ENCODE measurements around the gene CCL8. TPM values are rescaled to one million over a fixed set of nuclear protein-coding genes. Genes with fewer than 3 reads are reported as not detected.

CCL8 gene
- total and polyA plus RNA-seq, 7 donors = 1.6 to 12.5 (median 4.5) TPM; not detected in 3

GRCh38 chr17:34370376-34370996, 51.3 kb downstream of the CCL8 start:
- 85 to 91% methylated on average over 5 of the region's 5 CpGs for WGBS, 2 donors
- TF ChIP-seq EP300 (IDR thresholded peaks at IDR 0.05) = no peak
- TF ChIP-seq, protein P1, sequence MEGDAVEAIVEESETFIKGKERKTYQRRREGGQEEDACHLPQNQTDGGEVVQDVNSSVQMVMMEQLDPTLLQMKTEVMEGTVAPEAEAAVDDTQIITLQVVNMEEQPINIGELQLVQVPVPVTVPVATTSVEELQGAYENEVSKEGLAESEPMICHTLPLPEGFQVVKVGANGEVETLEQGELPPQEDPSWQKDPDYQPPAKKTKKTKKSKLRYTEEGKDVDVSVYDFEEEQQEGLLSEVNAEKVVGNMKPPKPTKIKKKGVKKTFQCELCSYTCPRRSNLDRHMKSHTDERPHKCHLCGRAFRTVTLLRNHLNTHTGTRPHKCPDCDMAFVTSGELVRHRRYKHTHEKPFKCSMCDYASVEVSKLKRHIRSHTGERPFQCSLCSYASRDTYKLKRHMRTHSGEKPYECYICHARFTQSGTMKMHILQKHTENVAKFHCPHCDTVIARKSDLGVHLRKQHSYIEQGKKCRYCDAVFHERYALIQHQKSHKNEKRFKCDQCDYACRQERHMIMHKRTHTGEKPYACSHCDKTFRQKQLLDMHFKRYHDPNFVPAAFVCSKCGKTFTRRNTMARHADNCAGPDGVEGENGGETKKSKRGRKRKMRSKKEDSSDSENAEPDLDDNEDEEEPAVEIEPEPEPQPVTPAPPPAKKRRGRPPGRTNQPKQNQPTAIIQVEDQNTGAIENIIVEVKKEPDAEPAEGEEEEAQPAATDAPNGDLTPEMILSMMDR (IDR thresholded peaks at IDR 0.05) = no peak
- no peak for TF ChIP-seq POLR2A (IDR thresholded peaks at IDR 0.05)
- TF ChIP-seq POLR2AphosphoS5 (IDR thresholded peaks at IDR 0.05) = no peak
- no peaks in the 10 kb centered on the region for H3K36me3 ChIP-seq

GRCh38 chr17:34370997-34371395, 51.8 kb downstream of the CCL8 start:
- H3K4me1 ChIP-seq = peaks cover 0 to 10% (median 3%) of the 10 kb centered on the region in 4 donors

More at GRCh38 chr17:34370376-34370996, 51.3 kb downstream of the CCL8 start:
- Histone ChIP-seq H3K4me1 (peaks cover 0 to 10% (median 3%) of the 10 kb centered on the region in 4 donors), H3K4me3 (no peak overlapping the region), H3K27ac (no peak overlapping the region), H3K9me3 (no peaks in the 10 kb centered on the region), H3K27me3 (peaks cover 0 to 3% (median 0%) of the 10 kb centered on the region in 3 donors)
- intact Hi-C loops (cut with DNase I) = no loop called here
- DNase-seq = no peak

More at GRCh38 chr17:34370997-34371395, 51.8 kb downstream of the CCL8 start:
- Histone ChIP-seq H3K27ac (no peak overlapping the region), H3K9me3 (no peaks in the 10 kb centered on the region), H3K4me3 (no peak overlapping the region), H3K27me3 (peaks cover 0 to 3% (median 0%) of the 10 kb centered on the region in 3 donors), H3K36me3 (no peaks in the 10 kb centered on the region)
- TF ChIP-seq POLR2A (IDR thresholded peaks at IDR 0.05) (no peak), EP300 (IDR thresholded peaks at IDR 0.05) (no peak), POLR2AphosphoS5 (IDR thresholded peaks at IDR 0.05) (no peak)
- TF ChIP-seq, protein P1 (IDR thresholded peaks at IDR 0.05) = no peak
- WGBS, 2 donors = 26 to 42% methylated on average over 3 of the region's 3 CpGs
- intact Hi-C loops (cut with DNase I) = no loop called here
- no peak for DNase-seq

Other genes starting within 250 kb of the CCL8 start
- 100 to 1,000 TPM in 1 of 4 donors, 10 to 100 TPM in 3; 27.6 to 862 (median 38.6) TPM for gene CCL2, start 64.2 kb upstream of the CCL8 start, total RNA-seq
- 10 to 100 TPM; 24.3 to 50.5 (median 37.6) TPM for gene CCL2, start 64.2 kb upstream of the CCL8 start, polyA plus RNA-seq
- not detected for gene CCL7, start 49.2 kb upstream of the CCL8 start, total RNA-seq
- under 1 TPM in 1 of 3 donors, not detected in 2; 0.13 TPM for gene CCL7, start 49.2 kb upstream of the CCL8 start, polyA plus RNA-seq
- gene CCL11, start 33.7 kb upstream of the CCL8 start, total RNA-seq = 10 to 100 TPM in 3 of 4 donors, 1 to 10 TPM in 1; 9.9 to 62.6 (median 46.0) TPM
- gene CCL11, start 33.7 kb upstream of the CCL8 start, polyA plus RNA-seq = 10 to 100 TPM in 1 of 3 donors, 1 to 10 TPM in 2; 3.0 to 24.6 (median 5.6) TPM
- gene CCL13, start 37.0 kb downstream of the CCL8 start, total RNA-seq = 1 to 10 TPM in 2 of 4 donors, not detected in 2; 1.7 to 2.1 TPM
- 10 to 100 TPM in 1 of 3 donors, 1 to 10 TPM in 2; 2.0 to 47.9 (median 9.6) TPM for gene CCL13, start 37.0 kb downstream of the CCL8 start, polyA plus RNA-seq
- not detected for gene CCL1, start 43.8 kb downstream of the CCL8 start, total RNA-seq
- not detected for gene CCL1, start 43.8 kb downstream of the CCL8 start, polyA plus RNA-seq

All from sigmoid colon (tissue), 7 donors.